Measurements from ENCODE around the gene BACE1. TPM values are rescaled to one million over a fixed set of nuclear protein-coding genes. Genes with fewer than 3 reads are reported as not detected.

The BACE1 gene
- total RNA-seq, 4 donors from 2014 or later: 17.2 to 103 (median 32.7) TPM

- no peak overlapping the region for H3K4me3 ChIP-seq
- H3K9me3 ChIP-seq: no peaks in the 10 kb centered on the region
- intact Hi-C loops (cut with DNase I; ENCODE audit: low total_unique reads): no loop called here
- DNase-seq: no peak
- no peaks in the 10 kb centered on the region for H3K36me3 ChIP-seq
- H3K4me1 ChIP-seq: no peaks in the 10 kb centered on the region
- H3K27ac ChIP-seq: no peak overlapping the region
- TF ChIP-seq POLR2A (IDR thresholded peaks at IDR 0.05): no peak
- TF ChIP-seq, protein P1, sequence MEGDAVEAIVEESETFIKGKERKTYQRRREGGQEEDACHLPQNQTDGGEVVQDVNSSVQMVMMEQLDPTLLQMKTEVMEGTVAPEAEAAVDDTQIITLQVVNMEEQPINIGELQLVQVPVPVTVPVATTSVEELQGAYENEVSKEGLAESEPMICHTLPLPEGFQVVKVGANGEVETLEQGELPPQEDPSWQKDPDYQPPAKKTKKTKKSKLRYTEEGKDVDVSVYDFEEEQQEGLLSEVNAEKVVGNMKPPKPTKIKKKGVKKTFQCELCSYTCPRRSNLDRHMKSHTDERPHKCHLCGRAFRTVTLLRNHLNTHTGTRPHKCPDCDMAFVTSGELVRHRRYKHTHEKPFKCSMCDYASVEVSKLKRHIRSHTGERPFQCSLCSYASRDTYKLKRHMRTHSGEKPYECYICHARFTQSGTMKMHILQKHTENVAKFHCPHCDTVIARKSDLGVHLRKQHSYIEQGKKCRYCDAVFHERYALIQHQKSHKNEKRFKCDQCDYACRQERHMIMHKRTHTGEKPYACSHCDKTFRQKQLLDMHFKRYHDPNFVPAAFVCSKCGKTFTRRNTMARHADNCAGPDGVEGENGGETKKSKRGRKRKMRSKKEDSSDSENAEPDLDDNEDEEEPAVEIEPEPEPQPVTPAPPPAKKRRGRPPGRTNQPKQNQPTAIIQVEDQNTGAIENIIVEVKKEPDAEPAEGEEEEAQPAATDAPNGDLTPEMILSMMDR (IDR thresholded peaks at IDR 0.05): no peak
- no peaks in the 10 kb centered on the region for H3K27me3 ChIP-seq
Measured at GRCh38 chr11:117309310-117309709, 6.7 kb downstream of the BACE1 start.

DNA sequence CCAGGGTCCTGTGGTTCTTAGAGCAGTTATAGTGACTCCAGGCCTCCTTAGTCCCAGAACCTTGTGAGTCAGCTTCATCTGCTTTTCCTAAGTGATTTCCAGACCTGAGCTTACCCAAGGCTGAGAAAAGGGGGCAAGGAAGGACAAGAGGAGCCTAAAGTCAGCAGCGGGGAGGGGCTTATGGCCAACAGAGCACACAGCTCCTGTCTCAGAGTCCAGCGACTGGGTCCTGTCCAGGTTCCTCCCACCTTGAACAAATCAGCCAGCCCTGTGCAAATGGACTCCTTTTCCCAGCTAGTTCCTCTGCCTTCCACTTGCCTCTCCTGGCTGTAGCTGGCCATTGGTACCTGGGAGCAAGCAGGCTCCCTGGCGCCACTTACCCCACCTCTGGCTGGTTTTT is 10.9 kb downstream of the BACE1 start:
- intact Hi-C loops (cut with DNase I; ENCODE audit: low total_unique reads): no loop called here
- H3K4me3 ChIP-seq: no peak overlapping the region
- no peak overlapping the region for H3K27ac ChIP-seq
- H3K27me3 ChIP-seq: no peaks in the 10 kb centered on the region
- no peaks in the 10 kb centered on the region for H3K9me3 ChIP-seq
- H3K4me1 ChIP-seq: no peaks in the 10 kb centered on the region
- TF ChIP-seq, protein P1 (IDR thresholded peaks at IDR 0.05): no peak
- TF ChIP-seq POLR2A (IDR thresholded peaks at IDR 0.05): no peak
- no peaks in the 10 kb centered on the region for H3K36me3 ChIP-seq
- no peak for DNase-seq

- DNase-seq: no peak
- no peak overlapping the region for H3K27ac ChIP-seq
- peaks cover 0 to 5% of the 10 kb centered on the region in 2 donors for H3K4me1 ChIP-seq
- TF ChIP-seq POLR2A (IDR thresholded peaks at IDR 0.05): no peak
- TF ChIP-seq, protein P1 (IDR thresholded peaks at IDR 0.05): no peak
- no peak overlapping the region for H3K4me3 ChIP-seq
- intact Hi-C loops (cut with DNase I; ENCODE audit: low total_unique reads): no loop called here
- H3K36me3 ChIP-seq: no peaks in the 10 kb centered on the region
- no peaks in the 10 kb centered on the region for H3K27me3 ChIP-seq
- no peaks in the 10 kb centered on the region for H3K9me3 ChIP-seq
Measured at GRCh38 chr11:117303646-117304315, 12.3 kb downstream of the BACE1 start.

GRCh38 chr11:117303101-117303500 is 13.0 kb downstream of the BACE1 start:
- Histone ChIP-seq H3K36me3 (no peaks in the 10 kb centered on the region), H3K27ac (no peak overlapping the region), H3K27me3 (no peaks in the 10 kb centered on the region), H3K4me1 (peaks cover 0 to 5% of the 10 kb centered on the region in 2 donors), H3K9me3 (no peaks in the 10 kb centered on the region), H3K4me3 (no peak overlapping the region)
- intact Hi-C loops (cut with DNase I; ENCODE audit: low total_unique reads): no loop called here
- no peak for DNase-seq
- no peak for TF ChIP-seq POLR2A (IDR thresholded peaks at IDR 0.05)

DNA sequence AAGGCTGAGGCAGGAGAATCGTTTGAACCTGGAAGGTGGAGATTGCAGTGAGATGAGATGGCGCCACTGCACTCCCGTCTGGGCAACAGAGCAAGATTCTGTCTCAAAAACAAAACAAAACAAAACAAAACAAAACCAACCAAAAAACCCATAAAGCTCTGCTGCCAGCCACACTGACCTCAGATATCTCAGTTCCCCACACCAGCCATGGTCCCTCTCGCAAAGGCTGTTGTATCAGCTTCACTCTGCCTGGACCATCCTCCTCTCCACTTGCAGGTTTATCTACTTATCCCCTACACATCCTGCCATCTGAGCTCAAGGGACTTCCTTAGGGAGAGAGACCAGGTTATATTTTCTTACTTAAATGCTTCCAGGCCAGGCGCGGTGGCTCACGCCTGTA is 13.8 kb downstream of the BACE1 start:
- Histone ChIP-seq H3K36me3 (no peaks in the 10 kb centered on the region), H3K4me3 (no peak overlapping the region), H3K27me3 (no peaks in the 10 kb centered on the region), H3K9me3 (no peaks in the 10 kb centered on the region), H3K4me1 (peaks cover 0 to 5% of the 10 kb centered on the region in 2 donors), H3K27ac (no peak overlapping the region)
- intact Hi-C loops (cut with DNase I; ENCODE audit: low total_unique reads): no loop called here
- DNase-seq: no peak
- TF ChIP-seq, protein P1 (IDR thresholded peaks at IDR 0.05): no peak
- TF ChIP-seq POLR2A (IDR thresholded peaks at IDR 0.05): no peak

All from uterus (tissue), 4 donors.